ENCODE measurements around the gene DNM1.

DNA sequence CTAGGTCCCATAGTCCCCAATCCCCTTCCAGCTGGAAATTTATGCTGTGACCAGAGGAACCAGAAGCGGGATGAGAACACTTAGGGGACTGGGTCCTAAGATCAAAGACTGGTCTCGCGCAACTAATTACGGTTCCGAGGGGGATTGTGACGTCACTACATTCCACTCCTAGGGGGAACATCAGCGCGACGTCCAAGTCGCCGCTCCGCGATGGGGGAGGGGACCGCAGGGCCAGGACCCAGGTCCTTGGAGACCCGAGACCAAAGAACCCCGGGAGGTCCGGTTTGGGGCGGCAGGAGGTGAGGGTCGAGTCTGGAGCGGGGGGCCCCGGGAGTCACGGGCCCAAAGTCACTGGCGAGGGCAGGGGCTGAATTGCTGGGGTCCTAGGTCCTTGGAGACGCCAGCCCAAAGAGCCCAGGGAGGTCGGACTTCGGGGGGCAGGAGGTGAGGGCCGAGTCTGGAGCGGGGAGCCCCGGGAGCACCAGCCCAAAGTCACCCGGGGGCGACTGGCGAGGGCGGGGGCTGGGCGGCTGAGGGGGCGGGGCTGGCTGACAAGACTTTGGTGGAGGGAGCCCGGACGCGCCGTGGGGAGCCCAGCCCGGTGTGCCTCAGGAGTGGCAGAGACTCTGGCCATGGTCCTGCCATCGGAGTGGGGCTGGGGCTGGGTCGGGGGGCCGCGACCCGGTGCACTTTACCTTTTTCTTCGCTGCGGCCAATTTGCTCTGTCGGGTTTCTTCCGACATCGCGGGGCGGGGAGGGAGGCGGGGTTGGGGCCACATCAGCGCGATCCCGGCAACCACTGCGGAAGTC, 72.2 kb downstream of the DNM1 start, which contains the start of gene GOLGA2:
- TF ChIP-seq, protein P1, sequence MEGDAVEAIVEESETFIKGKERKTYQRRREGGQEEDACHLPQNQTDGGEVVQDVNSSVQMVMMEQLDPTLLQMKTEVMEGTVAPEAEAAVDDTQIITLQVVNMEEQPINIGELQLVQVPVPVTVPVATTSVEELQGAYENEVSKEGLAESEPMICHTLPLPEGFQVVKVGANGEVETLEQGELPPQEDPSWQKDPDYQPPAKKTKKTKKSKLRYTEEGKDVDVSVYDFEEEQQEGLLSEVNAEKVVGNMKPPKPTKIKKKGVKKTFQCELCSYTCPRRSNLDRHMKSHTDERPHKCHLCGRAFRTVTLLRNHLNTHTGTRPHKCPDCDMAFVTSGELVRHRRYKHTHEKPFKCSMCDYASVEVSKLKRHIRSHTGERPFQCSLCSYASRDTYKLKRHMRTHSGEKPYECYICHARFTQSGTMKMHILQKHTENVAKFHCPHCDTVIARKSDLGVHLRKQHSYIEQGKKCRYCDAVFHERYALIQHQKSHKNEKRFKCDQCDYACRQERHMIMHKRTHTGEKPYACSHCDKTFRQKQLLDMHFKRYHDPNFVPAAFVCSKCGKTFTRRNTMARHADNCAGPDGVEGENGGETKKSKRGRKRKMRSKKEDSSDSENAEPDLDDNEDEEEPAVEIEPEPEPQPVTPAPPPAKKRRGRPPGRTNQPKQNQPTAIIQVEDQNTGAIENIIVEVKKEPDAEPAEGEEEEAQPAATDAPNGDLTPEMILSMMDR (IDR thresholded peaks at IDR 0.05), result no peak
- peak in 1 of 4 donors; percentile 5 for TF ChIP-seq POLR2AphosphoS5 (IDR thresholded peaks at IDR 0.05)
